MCF 10A (cell line): ENCODE measurements around the gene SPTBN5. TPM values are rescaled to one million over a fixed set of nuclear protein-coding genes. Genes with fewer than 3 reads are reported as not detected.

ENCODE experiments used
- BruUV-seq: library from RNA; stranded (reverse); fragments of 400-500 nt; replicated peaks from 2 replicates; lab custom pipeline; 2021; lab: Mats Ljungman, UMichigan
- CTCF ChIA-PET: fragments of 300-600 bp; sonication (Branson Sonifier 250); formaldehyde crosslinking; extraction: SDS; loops from one replicate; lab custom pipeline; 2021; ENCODE audit warnings: antibody characterized with exemption, inconsistent platforms; lab: Yijun Ruan, JAX
- POLR2A ChIA-PET: fragments of 300-600, 350-650 bp; sonication (Branson Sonifier 250); formaldehyde crosslinking; extraction: SDS; loops from one replicate; lab custom pipeline; 2020; ENCODE audit warnings: antibody characterized with exemption, inconsistent platforms; lab: Yijun Ruan, JAX
- DNase-seq: peaks from one replicate; pipeline ENCODE4 v3.0.0-alpha.2; 2018; ENCODE audit not compliant: unreplicated experiment
- H3K27ac Mint-ChIP-seq: one replicate; pipeline ENCODE4 v1.8.0; 2022; ENCODE audit warnings: mild to moderate bottlenecking, low read depth, mixed read lengths; ENCODE audit not compliant: unreplicated experiment
- H3K27me3 Mint-ChIP-seq: one replicate; pipeline ENCODE4 v1.8.0; 2022; ENCODE audit warnings: mixed read lengths; ENCODE audit not compliant: insufficient read depth, unreplicated experiment
- H3K36me3 Mint-ChIP-seq: one replicate; pipeline ENCODE4 v1.8.0; 2022; ENCODE audit warnings: mild to moderate bottlenecking, moderate library complexity, mixed read lengths; ENCODE audit not compliant: insufficient read depth, unreplicated experiment
- H3K4me1 Mint-ChIP-seq: one replicate; pipeline ENCODE4 v1.8.0; 2022; ENCODE audit warnings: mixed read lengths; ENCODE audit not compliant: insufficient read depth, unreplicated experiment
- H3K4me3 Mint-ChIP-seq: one replicate; pipeline ENCODE4 v1.8.0; 2022; ENCODE audit warnings: mild to moderate bottlenecking, moderate library complexity, mixed read lengths; ENCODE audit not compliant: unreplicated experiment
- H3K9me3 Mint-ChIP-seq: one replicate; pipeline ENCODE4 v1.8.0; 2022; ENCODE audit warnings: mixed read lengths; ENCODE audit not compliant: unreplicated experiment
- CTCF ChIP-seq: fragments of 200-600 bp; IDR thresholded peaks from one replicate; pipeline ENCODE4 v1.8.0; 2022; ENCODE audit warnings: antibody characterized with exemption, mild to moderate bottlenecking; ENCODE audit not compliant: unreplicated experiment
- intact Hi-C: fragments of 100-400 bp; cut with micrococcal nuclease; formaldehyde crosslinking; loops from 2 replicates; pipeline ENCODE4 v1.14.1; 2022
- total RNA-seq: library from RNA; stranded (reverse); gene quantifications from 2 replicates; pipeline ENCODE4 v1.2.3, GENCODE V29; 2022

Gene SPTBN5
- total RNA-seq, 1 experiment from 2014 or later: 1.1 TPM

DNA sequence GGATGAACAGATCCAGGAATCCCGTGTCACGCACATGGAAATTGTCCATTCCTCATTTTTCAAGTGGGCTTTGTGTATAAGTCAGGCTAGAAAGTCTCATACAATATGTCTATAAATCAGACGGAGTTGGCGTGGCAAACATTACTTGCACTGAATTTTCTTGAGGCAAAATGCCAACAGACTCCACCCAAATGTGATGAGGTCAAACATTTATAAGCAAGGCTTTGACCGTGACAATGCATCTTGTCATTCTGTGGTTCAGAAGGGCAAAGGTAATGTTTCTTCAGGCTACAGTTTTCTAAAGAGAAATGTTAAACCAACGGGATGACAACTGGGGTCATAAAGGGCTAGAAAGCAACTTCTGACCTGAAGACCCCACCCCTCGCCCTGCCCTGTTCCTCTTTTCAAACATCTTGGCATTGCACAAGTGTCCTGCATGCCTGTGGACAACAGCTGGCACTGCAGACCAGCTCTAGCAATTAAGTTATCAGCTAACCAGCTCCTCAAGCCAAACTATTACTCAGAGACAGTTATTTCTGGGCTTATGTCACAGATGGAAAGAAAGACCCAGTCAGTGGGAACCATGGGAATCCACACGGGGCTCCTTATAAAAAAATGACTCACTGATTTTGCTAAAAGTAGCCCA, 36.5 kb upstream of the SPTBN5 start:
- H3K9me3 Mint-ChIP-seq: no peaks in the 10 kb centered on the region
- H3K27me3 Mint-ChIP-seq: no peaks in the 10 kb centered on the region
- BruUV-seq: no TSS peak
- intact Hi-C loops: loop anchor here (1.0 kb wide), 2 partner anchors 42 to 127 kb away; partner anchors contain the start of gene EHD4
- ChIA-PET POLR2A (interaction anchor here (0.6 to 3.2 kb wide), 8 partner anchors 10 to 1582 kb away, joined by 3 to 25 read pairs (median 4); partner anchors contain the start of genes EHD4 and MAPKBP1), CTCF (interaction anchor here (0.6 to 2.9 kb wide), 4 partner anchors 42 to 131 kb away, joined by 3 to 10 read pairs (median 3); partner anchors contain the start of gene EHD4)
- H3K36me3 Mint-ChIP-seq: no peaks in the 10 kb centered on the region
- no peak overlapping the region for H3K4me3 Mint-ChIP-seq
- H3K27ac Mint-ChIP-seq: peak overlapping the region; percentile 52
- TF ChIP-seq CTCF: no peak
- H3K4me1 Mint-ChIP-seq: peaks cover 45% of the 10 kb centered on the region
- DNase-seq: peak; percentile 91

GRCh38 chr15:41928637-41929620, 35.1 kb upstream of the SPTBN5 start:
- H3K27ac Mint-ChIP-seq: no peak overlapping the region
- TF ChIP-seq CTCF: no peak
- BruUV-seq: no TSS peak
- H3K27me3 Mint-ChIP-seq: no peaks in the 10 kb centered on the region
- intact Hi-C loops: no loop called here
- DNase-seq: no peak
- ChIA-PET CTCF (interaction anchor here (0.6 to 2.9 kb wide), 2 partner anchors 44 to 187 kb away, joined by 3 to 10 read pairs; partner anchors contain the start of gene EHD4), POLR2A (interaction anchor here (3.2 kb wide), 1 partner anchor 44 kb away, joined by 25 read pairs; the partner anchor contains the start of gene EHD4)
- no peaks in the 10 kb centered on the region for H3K9me3 Mint-ChIP-seq
- peaks cover 6% of the 10 kb centered on the region for H3K36me3 Mint-ChIP-seq
- H3K4me3 Mint-ChIP-seq: no peak overlapping the region
- peaks cover 30% of the 10 kb centered on the region for H3K4me1 Mint-ChIP-seq

DNA sequence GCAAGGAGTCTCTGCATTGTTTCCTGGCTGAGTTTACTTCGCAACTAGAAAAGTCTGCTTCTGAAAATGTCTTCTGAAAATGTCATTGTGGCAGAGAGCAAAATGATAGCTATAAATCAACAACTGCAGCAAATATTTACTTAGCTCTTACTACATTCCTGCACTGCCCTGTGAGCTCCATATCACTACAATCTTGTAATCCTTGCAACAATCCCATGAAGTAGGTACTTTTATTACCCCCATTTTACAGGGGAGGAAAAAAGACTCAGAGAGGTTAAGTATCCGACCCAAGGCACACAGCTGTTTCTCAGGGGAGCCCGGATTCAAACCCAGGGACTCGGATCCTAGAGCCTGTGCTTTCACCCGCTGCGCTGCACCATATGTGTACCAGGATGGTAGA, 34.2 kb upstream of the SPTBN5 start:
- Mint-ChIP-seq H3K27ac (no peak overlapping the region), H3K4me1 (peaks cover 22% of the 10 kb centered on the region), H3K9me3 (no peaks in the 10 kb centered on the region), H3K4me3 (no peak overlapping the region), H3K36me3 (peaks cover 6% of the 10 kb centered on the region), H3K27me3 (no peaks in the 10 kb centered on the region)
- no peak for TF ChIP-seq CTCF
- no TSS peak for BruUV-seq
- ChIA-PET CTCF (interaction anchor here (0.5 kb wide), 1 partner anchor 44 kb away, joined by 3 read pairs; the partner anchor contains the start of gene EHD4), POLR2A (no interaction called here)
- DNase-seq: no peak
- intact Hi-C loops: no loop called here

DNA sequence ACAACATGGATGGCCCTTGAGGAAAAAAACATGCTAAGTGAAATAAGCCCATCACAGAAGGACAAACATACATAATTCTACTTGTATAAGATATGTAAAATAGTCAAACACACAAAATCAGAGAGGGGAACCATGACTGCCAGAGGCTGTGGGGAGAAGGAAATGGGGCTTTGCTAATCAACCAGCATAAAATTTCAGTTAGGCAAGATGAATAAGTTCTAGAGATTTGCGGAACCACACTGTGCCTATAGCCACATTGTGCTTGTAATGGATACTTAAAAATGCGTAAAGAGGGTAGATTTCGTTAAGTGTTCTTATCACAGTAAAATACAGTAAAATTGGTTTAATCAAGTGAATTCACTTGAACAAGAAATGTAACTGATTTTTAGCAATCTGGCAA, 33.7 kb upstream of the SPTBN5 start:
- BruUV-seq: no TSS peak
- ChIA-PET CTCF (interaction anchor here (0.5 kb wide), 1 partner anchor 45 kb away, joined by 3 read pairs; the partner anchor contains the start of gene EHD4), POLR2A (no interaction called here)
- DNase-seq: no peak
- H3K4me1 Mint-ChIP-seq: peaks cover 19% of the 10 kb centered on the region
- TF ChIP-seq CTCF: no peak
- no peak overlapping the region for H3K4me3 Mint-ChIP-seq
- no peaks in the 10 kb centered on the region for H3K27me3 Mint-ChIP-seq
- H3K27ac Mint-ChIP-seq: no peak overlapping the region
- H3K9me3 Mint-ChIP-seq: no peaks in the 10 kb centered on the region
- peaks cover 6% of the 10 kb centered on the region for H3K36me3 Mint-ChIP-seq
- intact Hi-C loops: no loop called here
